Measurements from ENCODE around the gene NDUFV1. TPM values are rescaled to one million over a fixed set of nuclear protein-coding genes. Genes with fewer than 3 reads are reported as not detected.

NDUFV1 gene
- total RNA-seq, 1 donor from 2014 or later, result 180 TPM

- no peak for TF ChIP-seq CTCF (IDR thresholded peaks at IDR 0.05)
- H3K27ac Mint-ChIP-seq (ENCODE audit: unreplicated experiment), result no peak overlapping the region
- no peak overlapping the region for H3K4me3 Mint-ChIP-seq (ENCODE audit: unreplicated experiment)
- H3K27me3 Mint-ChIP-seq (ENCODE audit: unreplicated experiment), result no peaks in the 10 kb centered on the region
- peaks cover 6% of the 10 kb centered on the region for H3K4me1 Mint-ChIP-seq (ENCODE audit: unreplicated experiment)
- H3K9me3 Mint-ChIP-seq (ENCODE audit: unreplicated experiment), result no peaks in the 10 kb centered on the region
- DNase-seq (ENCODE audit: extremely low spot score, unreplicated experiment), result no peak
- no peaks in the 10 kb centered on the region for H3K36me3 Mint-ChIP-seq (ENCODE audit: unreplicated experiment)
Measured at GRCh38 chr11:67626970-67627369, 20.2 kb downstream of the NDUFV1 start.

GRCh38 chr11:67627441-67627811 is 20.7 kb downstream of the NDUFV1 start:
- no peak for DNase-seq (ENCODE audit: extremely low spot score, unreplicated experiment)
- no peak for TF ChIP-seq CTCF (IDR thresholded peaks at IDR 0.05)
- H3K27ac Mint-ChIP-seq (ENCODE audit: unreplicated experiment), result no peak overlapping the region
- H3K27me3 Mint-ChIP-seq (ENCODE audit: unreplicated experiment), result no peaks in the 10 kb centered on the region
- no peaks in the 10 kb centered on the region for H3K9me3 Mint-ChIP-seq (ENCODE audit: unreplicated experiment)
- H3K4me3 Mint-ChIP-seq (ENCODE audit: unreplicated experiment), result no peak overlapping the region
- H3K4me1 Mint-ChIP-seq (ENCODE audit: unreplicated experiment), result peaks cover 6% of the 10 kb centered on the region
- H3K36me3 Mint-ChIP-seq (ENCODE audit: unreplicated experiment), result no peaks in the 10 kb centered on the region

- H3K36me3 Mint-ChIP-seq (ENCODE audit: unreplicated experiment), result no peaks in the 10 kb centered on the region
- peak; percentile 67 for DNase-seq (ENCODE audit: extremely low spot score, unreplicated experiment)
- no peak overlapping the region for H3K27ac Mint-ChIP-seq (ENCODE audit: unreplicated experiment)
- no peaks in the 10 kb centered on the region for H3K27me3 Mint-ChIP-seq (ENCODE audit: unreplicated experiment)
- peaks cover 6% of the 10 kb centered on the region for H3K4me1 Mint-ChIP-seq (ENCODE audit: unreplicated experiment)
- H3K4me3 Mint-ChIP-seq (ENCODE audit: unreplicated experiment), result no peak overlapping the region
- H3K9me3 Mint-ChIP-seq (ENCODE audit: unreplicated experiment), result no peaks in the 10 kb centered on the region
- TF ChIP-seq CTCF (IDR thresholded peaks at IDR 0.05), result no peak
Measured at GRCh38 chr11:67627812-67628624, 21.3 kb downstream of the NDUFV1 start.

- H3K27ac Mint-ChIP-seq (ENCODE audit: unreplicated experiment), result no peak overlapping the region
- no peaks in the 10 kb centered on the region for H3K9me3 Mint-ChIP-seq (ENCODE audit: unreplicated experiment)
- H3K36me3 Mint-ChIP-seq (ENCODE audit: unreplicated experiment), result no peaks in the 10 kb centered on the region
- H3K4me1 Mint-ChIP-seq (ENCODE audit: unreplicated experiment), result peaks cover 6% of the 10 kb centered on the region
- H3K27me3 Mint-ChIP-seq (ENCODE audit: unreplicated experiment), result no peaks in the 10 kb centered on the region
- H3K4me3 Mint-ChIP-seq (ENCODE audit: unreplicated experiment), result peak overlapping the region; percentile 60
- DNase-seq (ENCODE audit: extremely low spot score, unreplicated experiment), result no peak
- no peak for TF ChIP-seq CTCF (IDR thresholded peaks at IDR 0.05)
Measured at GRCh38 chr11:67628710-67629385, 22.1 kb downstream of the NDUFV1 start.

Data from osteocyte (in vitro differentiated cells).